Stomach smooth muscle (tissue), 2 donors: ENCODE measurements around the gene SEMA4A.

ENCODE experiments used
- H3K27ac ChIP-seq: one replicate; pipeline ENCODE4 v1.7.0; 2013; ENCODE audit warnings: mild to moderate bottlenecking, low read length, inconsistent platforms
- H3K27me3 ChIP-seq, 2 donors: one replicate each; pipeline ENCODE4 v1.7.0; 2013; ENCODE audit warnings: low read length in 2 of 2; ENCODE audit not compliant: insufficient read depth in 2 of 2, control insufficient read depth in 1 of 2
- H3K36me3 ChIP-seq, 2 donors: one replicate each; pipeline ENCODE4 v1.7.0; 2013; ENCODE audit warnings: low read length in 2 of 2; ENCODE audit not compliant: control insufficient read depth in 2 of 2, insufficient read depth in 2 of 2
- H3K4me1 ChIP-seq: one replicate; pipeline ENCODE4 v1.7.0; 2013; ENCODE audit warnings: low read length; ENCODE audit not compliant: control insufficient read depth, insufficient read depth
- H3K4me3 ChIP-seq, 2 donors: one replicate each; pipeline ENCODE4 v1.7.0; 2013; ENCODE audit warnings: low read length in 2 of 2
- H3K9ac ChIP-seq, 2 donors: one replicate each; pipeline ENCODE4 v1.7.0; 2013; ENCODE audit warnings: low read length in 2 of 2, mild to moderate bottlenecking in 1 of 2
- H3K9me3 ChIP-seq, 2 donors: one replicate each; pipeline ENCODE4 v1.7.0; 2013; ENCODE audit warnings: low read length in 2 of 2; ENCODE audit not compliant: control insufficient read depth in 2 of 2
- donor health status: healthy.
- donor health status: Pancreatic carcinoma.

The SEMA4A gene

DNA sequence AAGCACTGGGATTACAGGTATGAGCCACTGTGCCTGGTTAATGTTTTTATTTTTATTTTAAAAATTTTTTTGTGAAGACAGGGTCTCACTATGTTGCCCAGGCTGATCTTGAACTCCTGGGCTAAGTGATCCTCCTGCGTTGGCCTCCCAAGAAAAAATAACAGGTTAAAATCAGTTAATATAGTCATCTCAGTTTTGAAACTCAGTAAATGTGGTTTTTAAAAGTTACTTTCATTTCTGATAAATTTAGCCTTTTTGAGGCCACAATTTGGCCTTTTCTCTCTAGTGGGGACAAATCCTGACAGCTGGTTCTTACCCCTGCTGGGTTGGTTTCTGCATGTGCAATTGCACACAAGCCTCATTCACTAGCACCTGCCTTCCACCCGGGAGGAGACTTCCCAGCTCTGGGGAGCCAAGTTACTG lies 72.7 kb downstream of the SEMA4A start:
- Histone ChIP-seq H3K36me3 (peaks cover 28 to 34% of the 10 kb centered on the region in 2 donors), H3K27me3 (no peaks in the 10 kb centered on the region), H3K4me1 (peaks cover 3% of the 10 kb centered on the region), H3K27ac (no peak overlapping the region), H3K9ac (no peak overlapping the region), H3K4me3 (no peak overlapping the region), H3K9me3 (no peaks in the 10 kb centered on the region)

DNA sequence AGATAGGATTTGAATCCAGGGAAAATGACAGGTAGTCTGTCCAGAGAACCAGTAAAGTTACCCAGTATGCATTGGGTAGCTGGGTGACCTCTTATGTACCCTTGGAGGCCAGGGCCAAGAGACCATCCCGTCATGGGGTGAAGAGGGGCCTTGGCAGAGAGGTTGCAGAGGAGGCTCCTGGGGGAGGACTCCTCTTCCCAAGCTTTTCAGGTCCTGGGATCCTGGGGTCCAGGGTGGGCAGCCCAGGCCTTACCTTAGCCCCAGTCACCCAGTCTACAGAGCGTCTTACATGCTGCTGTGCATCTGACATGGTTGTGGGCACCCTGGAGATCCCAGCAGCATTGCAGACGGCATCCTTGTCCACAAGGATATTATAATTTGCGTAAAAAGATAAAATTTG lies 73.4 kb downstream of the SEMA4A start:
- H3K4me1 ChIP-seq: peaks cover 3% of the 10 kb centered on the region
- peaks cover 22 to 27% of the 10 kb centered on the region in 2 donors for H3K36me3 ChIP-seq
- no peaks in the 10 kb centered on the region for H3K9me3 ChIP-seq
- H3K27ac ChIP-seq: no peak overlapping the region
- no peak overlapping the region for H3K9ac ChIP-seq
- H3K4me3 ChIP-seq: no peak overlapping the region
- H3K27me3 ChIP-seq: no peaks in the 10 kb centered on the region
